ENCODE results near the gene IL17RA.

- TF ChIP-seq, protein P1, sequence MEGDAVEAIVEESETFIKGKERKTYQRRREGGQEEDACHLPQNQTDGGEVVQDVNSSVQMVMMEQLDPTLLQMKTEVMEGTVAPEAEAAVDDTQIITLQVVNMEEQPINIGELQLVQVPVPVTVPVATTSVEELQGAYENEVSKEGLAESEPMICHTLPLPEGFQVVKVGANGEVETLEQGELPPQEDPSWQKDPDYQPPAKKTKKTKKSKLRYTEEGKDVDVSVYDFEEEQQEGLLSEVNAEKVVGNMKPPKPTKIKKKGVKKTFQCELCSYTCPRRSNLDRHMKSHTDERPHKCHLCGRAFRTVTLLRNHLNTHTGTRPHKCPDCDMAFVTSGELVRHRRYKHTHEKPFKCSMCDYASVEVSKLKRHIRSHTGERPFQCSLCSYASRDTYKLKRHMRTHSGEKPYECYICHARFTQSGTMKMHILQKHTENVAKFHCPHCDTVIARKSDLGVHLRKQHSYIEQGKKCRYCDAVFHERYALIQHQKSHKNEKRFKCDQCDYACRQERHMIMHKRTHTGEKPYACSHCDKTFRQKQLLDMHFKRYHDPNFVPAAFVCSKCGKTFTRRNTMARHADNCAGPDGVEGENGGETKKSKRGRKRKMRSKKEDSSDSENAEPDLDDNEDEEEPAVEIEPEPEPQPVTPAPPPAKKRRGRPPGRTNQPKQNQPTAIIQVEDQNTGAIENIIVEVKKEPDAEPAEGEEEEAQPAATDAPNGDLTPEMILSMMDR (conservative IDR thresholded peaks at IDR 0.05): no peak
- no peak for TF ChIP-seq ZFX (IDR thresholded peaks at IDR 0.05)
These were observed 38.0 kb upstream of the IL17RA start for GRCh38 chr22:17046566-17047348.

Measured in C4-2B (cell line).